Suprapubic skin (tissue), 3 donors: ENCODE results near the gene AGTRAP.

Experiments used
- CTCF ChIP-seq, 2 donors: fragments of 200-600 bp in 1 of 2; fragments of 450-650 bp in 1 of 2; sonication (generic) in 1 of 2; IDR thresholded peaks; one replicate each; pipeline ENCODE4 v1.5.1; 2016 to 2019; ENCODE audit warnings: antibody characterized with exemption in 2 of 2, mild to moderate bottlenecking in 1 of 2, moderate library complexity in 1 of 2
- POLR2A ChIP-seq, 2 donors: fragments of 450-650 bp; IDR thresholded peaks; one replicate each; pipeline ENCODE4 v1.6.1; 2017; ENCODE audit warnings: antibody characterized with exemption in 2 of 2, mild to moderate bottlenecking in 2 of 2, moderate library complexity in 2 of 2

DNA sequence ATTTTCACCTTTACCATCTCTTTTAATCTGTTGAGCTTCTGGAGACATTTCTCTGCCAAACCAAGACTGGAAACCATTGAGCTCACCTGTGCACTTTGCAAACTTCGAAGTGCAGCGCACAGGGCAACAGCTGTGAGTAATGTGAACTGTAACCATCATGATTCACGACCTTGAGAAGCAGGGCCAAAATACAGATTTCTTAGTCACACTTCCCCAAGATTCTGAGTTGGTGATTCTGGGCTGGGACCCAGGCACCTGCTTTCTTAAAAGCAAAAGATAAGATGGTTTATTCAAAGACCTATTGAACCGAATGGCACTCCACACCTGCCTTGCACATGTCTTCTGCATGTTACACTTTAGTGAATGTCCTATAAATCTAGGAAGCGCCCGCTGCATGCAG is 10.2 kb downstream of the AGTRAP start:
- no peak for TF ChIP-seq POLR2A (IDR thresholded peaks at IDR 0.05)
- TF ChIP-seq CTCF (IDR thresholded peaks at IDR 0.05), result no peak
